Measurements from ENCODE around the gene AMZ1.

- no peak for TF ChIP-seq CTCF (IDR thresholded peaks at IDR 0.05)
- no peak for TF ChIP-seq EZH2phosphoT487 (IDR thresholded peaks at IDR 0.05)
- no peak for TF ChIP-seq EZH2 (IDR thresholded peaks at IDR 0.05)
Measured at GRCh38 chr7:2646336-2646679, 41.7 kb upstream of the AMZ1 start.

Measured in neural progenitor cell (in vitro differentiated cells).